ENCODE measurements around the gene CTDSPL.

The CTDSPL gene

DNA sequence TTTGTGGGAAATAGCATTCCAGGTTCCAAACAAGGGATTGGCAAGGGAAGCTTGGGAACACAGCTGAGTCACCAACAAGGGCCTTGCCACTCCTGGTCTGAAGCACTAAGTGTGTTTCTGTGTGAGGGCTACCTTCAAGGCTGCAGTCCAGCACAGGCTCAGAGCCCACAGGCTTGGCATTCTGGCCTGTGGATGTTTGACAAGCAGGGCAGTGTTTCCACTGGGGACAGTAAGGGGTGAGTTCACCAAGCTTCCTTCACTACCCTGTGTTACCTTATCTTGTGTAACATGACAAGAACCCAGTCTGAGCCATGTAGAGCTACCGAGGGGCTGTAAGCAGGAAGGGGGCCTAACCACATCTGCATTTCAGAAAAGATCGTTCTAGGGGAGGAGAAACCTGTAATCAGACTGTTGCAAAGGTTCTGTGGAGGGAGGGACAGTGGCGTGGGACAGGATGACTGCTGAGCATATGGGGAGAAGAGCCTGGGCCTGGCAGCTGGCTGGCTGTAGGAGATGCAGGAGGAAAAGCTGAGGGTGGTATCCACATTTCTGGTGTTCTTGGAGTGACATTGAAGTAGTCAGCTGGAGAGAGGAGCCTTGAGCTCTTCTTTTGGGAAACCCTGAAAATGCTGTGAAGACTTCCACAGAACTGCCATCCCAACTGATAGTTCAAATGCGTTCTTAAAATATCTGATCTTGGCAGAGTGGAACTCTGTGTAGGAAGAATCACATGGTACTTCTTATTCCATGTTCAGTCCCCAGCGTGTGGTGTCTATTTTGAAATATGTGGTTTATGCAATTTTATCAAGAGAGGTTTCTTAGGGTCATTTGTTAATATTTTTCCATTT lies 61.3 kb downstream of the CTDSPL start:
- in situ Hi-C loops (cut with HindIII; ENCODE audit: low sequenced_read_pairs), result no loop called here
- no peak for TF ChIP-seq CTCF (IDR thresholded peaks at IDR 0.05; ENCODE audit: low read depth, low read length)
- DNase-seq (ENCODE audit: low read depth, low spot score), result peak; percentile 50
- no peak overlapping the region for H3K4me3 ChIP-seq (ENCODE audit: low read depth, low read length)

GRCh38 chr3:37923569-37924040 lies 61.9 kb downstream of the CTDSPL start:
- DNase-seq (ENCODE audit: low read depth, low spot score), result no peak
- in situ Hi-C loops (cut with HindIII; ENCODE audit: low sequenced_read_pairs), result no loop called here
- H3K4me3 ChIP-seq (ENCODE audit: low read depth, low read length), result no peak overlapping the region
- no peak for TF ChIP-seq CTCF (IDR thresholded peaks at IDR 0.05; ENCODE audit: low read depth, low read length)

DNA sequence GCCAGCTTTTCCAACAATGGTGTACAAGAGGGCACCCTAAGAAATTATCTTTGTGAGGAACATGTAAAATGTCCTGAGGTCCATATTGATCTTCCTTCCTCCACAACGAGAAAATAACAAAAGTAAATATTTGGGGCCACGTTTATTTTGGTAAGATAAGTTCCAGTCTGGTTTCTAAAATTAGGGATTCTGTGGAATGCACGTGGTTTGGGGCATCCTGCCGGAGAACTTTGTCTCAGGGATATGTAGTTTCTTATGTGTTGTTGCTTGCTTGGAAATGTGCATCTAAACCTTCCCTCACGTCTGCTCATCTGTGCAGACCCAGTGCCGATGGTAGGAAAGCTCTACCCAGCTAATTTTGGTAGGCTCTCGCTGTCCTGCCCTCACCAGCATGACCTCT lies 62.8 kb downstream of the CTDSPL start:
- no peak for TF ChIP-seq CTCF (IDR thresholded peaks at IDR 0.05; ENCODE audit: low read depth, low read length)
- H3K4me3 ChIP-seq (ENCODE audit: low read depth, low read length), result no peak overlapping the region
- no peak for DNase-seq (ENCODE audit: low read depth, low spot score)
- in situ Hi-C loops (cut with HindIII; ENCODE audit: low sequenced_read_pairs), result no loop called here

DNA sequence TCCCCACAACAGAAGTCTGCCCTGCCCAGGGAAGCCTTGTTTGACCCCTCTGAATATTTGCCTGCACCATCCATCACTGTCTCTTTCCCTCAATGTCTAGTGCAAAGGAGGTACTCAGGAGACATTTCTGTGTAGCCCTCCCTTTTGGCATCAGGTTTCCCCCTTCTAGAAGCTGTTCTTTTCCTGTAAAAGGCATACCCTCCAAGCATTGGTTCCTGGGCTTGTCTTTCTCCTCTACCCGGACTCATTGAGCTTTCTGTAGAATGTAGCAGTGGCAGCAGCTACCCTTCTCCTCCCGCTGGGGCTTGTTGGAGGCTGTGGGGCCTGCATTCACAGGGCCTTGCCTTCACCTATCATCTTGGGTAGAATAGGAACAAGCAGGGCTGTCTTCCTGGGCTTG lies 63.5 kb downstream of the CTDSPL start:
- TF ChIP-seq CTCF (IDR thresholded peaks at IDR 0.05; ENCODE audit: low read depth, low read length), result no peak
- no peak for DNase-seq (ENCODE audit: low read depth, low spot score)
- no peak overlapping the region for H3K4me3 ChIP-seq (ENCODE audit: low read depth, low read length)
- in situ Hi-C loops (cut with HindIII; ENCODE audit: low sequenced_read_pairs), result no loop called here

DNA sequence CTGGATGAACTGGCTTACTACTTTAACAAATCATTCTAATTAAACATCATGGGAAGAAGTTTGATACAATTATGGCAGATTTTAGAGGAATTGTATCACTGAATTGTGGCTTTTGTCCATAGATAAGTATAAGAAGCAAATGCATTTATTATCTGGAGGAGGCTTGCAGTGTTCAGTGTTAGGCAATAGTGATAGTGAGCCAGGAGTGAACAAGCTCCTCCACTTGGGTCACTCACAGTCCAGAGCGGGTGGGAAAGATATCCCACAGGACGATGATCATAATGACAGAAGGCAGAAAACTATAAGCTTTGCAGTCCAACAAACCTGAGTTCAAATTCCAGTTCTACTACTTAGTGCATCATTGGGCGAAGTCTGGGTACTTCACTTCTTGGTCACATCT lies 64.9 kb downstream of the CTDSPL start:
- in situ Hi-C loops (cut with HindIII; ENCODE audit: low sequenced_read_pairs), result no loop called here
- no peak for DNase-seq (ENCODE audit: low read depth, low spot score)
- H3K4me3 ChIP-seq (ENCODE audit: low read depth, low read length), result no peak overlapping the region
- no peak for TF ChIP-seq CTCF (IDR thresholded peaks at IDR 0.05; ENCODE audit: low read depth, low read length)

DNA sequence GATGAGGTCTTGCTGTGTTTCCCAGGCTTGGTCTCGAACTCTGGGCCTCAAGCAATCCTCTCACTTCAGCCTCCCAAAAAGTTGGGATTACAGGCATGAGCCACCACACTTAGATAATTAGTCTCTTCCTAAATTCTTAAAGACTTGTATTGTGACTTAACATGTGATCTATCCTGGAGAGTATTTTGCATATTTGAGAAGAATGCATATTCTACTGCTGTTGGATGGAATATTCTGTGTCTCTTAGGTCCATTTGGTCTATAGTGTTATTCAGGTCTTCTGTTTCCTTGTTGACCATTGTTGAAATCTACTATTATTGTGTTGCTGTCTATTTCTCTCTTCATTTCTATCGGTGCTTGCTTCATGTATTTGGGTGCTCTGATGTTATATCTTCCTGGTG lies 68.8 kb downstream of the CTDSPL start:
- no peak overlapping the region for H3K4me3 ChIP-seq (ENCODE audit: low read depth, low read length)
- TF ChIP-seq CTCF (IDR thresholded peaks at IDR 0.05; ENCODE audit: low read depth, low read length), result no peak
- DNase-seq (ENCODE audit: low read depth, low spot score), result no peak
- in situ Hi-C loops (cut with HindIII; ENCODE audit: low sequenced_read_pairs), result no loop called here
